ENCODE data around the gene ERMARD. TPM values are rescaled to one million over a fixed set of nuclear protein-coding genes. Genes with fewer than 3 reads are reported as not detected.

ERMARD gene
- total RNA-seq, 1 experiment from 2014 or later: 19.6 TPM

GRCh38 chr6:169723200-169723909 is 28.1 kb upstream of the ERMARD start:
- peaks cover 28% of the 10 kb centered on the region for H3K4me1 ChIP-seq (ENCODE audit: insufficient read depth, low read length, poor library complexity, severe bottlenecking)
- H3K9me3 ChIP-seq (ENCODE audit: low read depth, low read length, poor library complexity, severe bottlenecking): no peaks in the 10 kb centered on the region
- peaks cover under 1% of the 10 kb centered on the region for H3K36me3 ChIP-seq (ENCODE audit: insufficient read depth, low read length, poor library complexity, severe bottlenecking)
- intact Hi-C loops (cut with micrococcal nuclease; ENCODE audit: unreplicated experiment): loop anchor here (5.0 kb wide), 1 partner anchor 804 kb away; no protein-coding TSS in a partner anchor
- H3K27ac ChIP-seq (ENCODE audit: low read depth, low read length, poor library complexity, severe bottlenecking): peak overlapping the region; percentile 82
- POLR2A ChIA-PET (ENCODE audit: low non-redundant PET): no interaction called here
- CTCF ChIA-PET: no interaction called here
- no TSS peak for BruUV-seq (replicated peaks)
- H3K27me3 ChIP-seq (replicated peaks; ENCODE audit: insufficient read depth, low read depth, low read length, poor library complexity): no peaks in the 10 kb centered on the region
- DNase-seq (ENCODE audit: low spot score): peak; percentile 84
- H3K4me3 ChIP-seq (ENCODE audit: low read depth, low read length, poor library complexity, severe bottlenecking): peak overlapping the region; percentile 92
- TF ChIP-seq CTCF (conservative IDR thresholded peaks at IDR 0.05; ENCODE audit: low read depth, low read length) (no peak), EZH2 (IDR thresholded peaks at IDR 0.05; ENCODE audit: borderline replicate concordance, low read depth, low read length, poor library complexity, severe bottlenecking) (no peak)

- no TSS peak for BruUV-seq (replicated peaks)
- Histone ChIP-seq H3K27me3 (replicated peaks; ENCODE audit: insufficient read depth, low read depth, low read length, poor library complexity) (no peaks in the 10 kb centered on the region), H3K4me3 (ENCODE audit: low read depth, low read length, poor library complexity, severe bottlenecking) (peak overlapping the region; percentile 61), H3K4me1 (ENCODE audit: insufficient read depth, low read length, poor library complexity, severe bottlenecking) (peaks cover 35% of the 10 kb centered on the region), H3K36me3 (ENCODE audit: insufficient read depth, low read length, poor library complexity, severe bottlenecking) (no peaks in the 10 kb centered on the region), H3K9me3 (ENCODE audit: low read depth, low read length, poor library complexity, severe bottlenecking) (no peaks in the 10 kb centered on the region), H3K27ac (ENCODE audit: low read depth, low read length, poor library complexity, severe bottlenecking) (peak overlapping the region; percentile 74)
- POLR2A ChIA-PET (ENCODE audit: low non-redundant PET): no interaction called here
- intact Hi-C loops (cut with micrococcal nuclease; ENCODE audit: unreplicated experiment): loop anchor here (2.0 to 5.0 kb wide), 2 partner anchors 27 to 803 kb away; partner anchors contain the start of genes DYNLT2 and ERMARD
- no peak for TF ChIP-seq EZH2 (IDR thresholded peaks at IDR 0.05; ENCODE audit: borderline replicate concordance, low read depth, low read length, poor library complexity, severe bottlenecking)
- TF ChIP-seq CTCF (conservative IDR thresholded peaks at IDR 0.05; ENCODE audit: low read depth, low read length): no peak
- CTCF ChIA-PET: no interaction called here
- peak; percentile 61 for DNase-seq (ENCODE audit: low spot score)
These were observed 27.4 kb upstream of the ERMARD start for GRCh38 chr6:169723991-169724493.

DNA sequence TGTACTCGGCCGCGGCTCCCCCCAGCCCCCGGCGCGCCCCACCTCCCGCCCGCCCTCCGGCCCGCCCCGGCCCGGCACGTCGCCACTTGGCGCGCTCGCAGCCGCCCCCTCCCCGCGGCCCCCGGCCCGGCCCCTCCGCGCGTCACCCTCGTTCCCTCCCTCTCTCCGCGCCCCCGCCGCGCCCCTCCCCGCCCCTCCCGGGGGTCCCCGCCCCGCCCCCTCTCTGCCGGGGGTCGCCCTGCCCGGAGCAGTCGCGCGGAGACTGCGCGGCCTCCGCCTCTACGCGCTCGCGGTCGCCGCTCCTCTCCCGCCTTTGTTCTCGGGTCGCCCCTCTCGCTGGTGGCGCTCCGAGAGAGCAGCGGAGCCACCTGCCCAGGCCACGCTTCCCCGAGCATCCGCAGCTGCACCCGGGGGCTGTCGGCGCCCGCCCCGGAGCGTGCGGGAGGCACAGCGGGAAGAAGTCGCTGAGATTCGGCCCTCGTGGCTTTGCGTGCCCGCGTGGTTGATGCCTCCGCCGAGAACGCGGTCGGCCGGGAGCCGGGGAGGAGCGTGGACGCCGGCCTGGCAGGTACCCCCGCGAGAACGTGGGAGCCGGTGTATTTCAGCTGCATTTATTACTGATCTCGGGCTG is 26.8 kb upstream of the ERMARD start, which contains the start of gene PHF10:
Gene PHF10, minus strand, starts transcription at position 7 of the 631 bp plus-strand sequence. CDS start 569 bp downstream, outside the sequence.
- H3K36me3 ChIP-seq (ENCODE audit: insufficient read depth, low read length, poor library complexity, severe bottlenecking): no peaks in the 10 kb centered on the region
- ChIA-PET CTCF (no interaction called here), POLR2A (ENCODE audit: low non-redundant PET) (no interaction called here)
- TF ChIP-seq CTCF (conservative IDR thresholded peaks at IDR 0.05; ENCODE audit: low read depth, low read length) (no peak), EZH2 (IDR thresholded peaks at IDR 0.05; ENCODE audit: borderline replicate concordance, low read depth, low read length, poor library complexity, severe bottlenecking) (no peak)
- no TSS peak for BruUV-seq (replicated peaks)
- no peaks in the 10 kb centered on the region for H3K27me3 ChIP-seq (replicated peaks; ENCODE audit: insufficient read depth, low read depth, low read length, poor library complexity)
- peaks cover 36% of the 10 kb centered on the region for H3K4me1 ChIP-seq (ENCODE audit: insufficient read depth, low read length, poor library complexity, severe bottlenecking)
- DNase-seq (ENCODE audit: low spot score): peak; percentile 75
- peak within 1 kb of the TSS; percentile 92 for H3K4me3 ChIP-seq (ENCODE audit: low read depth, low read length, poor library complexity, severe bottlenecking)
- H3K27ac ChIP-seq (ENCODE audit: low read depth, low read length, poor library complexity, severe bottlenecking): peak within 1 kb of the TSS; percentile 82
- H3K9me3 ChIP-seq (ENCODE audit: low read depth, low read length, poor library complexity, severe bottlenecking): no peaks in the 10 kb centered on the region
- intact Hi-C loops (cut with micrococcal nuclease; ENCODE audit: unreplicated experiment): loop anchor here (2.0 to 5.0 kb wide), 2 partner anchors 26 to 803 kb away; partner anchors contain the start of genes DYNLT2 and ERMARD
